Choroid plexus epithelial cell (primary cell): ENCODE results near the gene NRXN3.
A peak's percentile ranks its signal among the peaks of the same experiment; 100 is the strongest.

Experiments used
- DNase-seq: peaks from one replicate; pipeline ENCODE4 v3.0.0-alpha.2; 2010; ENCODE audit warnings: low read depth
- H3K4me3 ChIP-seq: 2 replicates; pipeline ENCODE4 v1.5.1; 2011; ENCODE audit warnings: low read depth, mild to moderate bottlenecking, control low read depth, low read length, moderate library complexity
- TF ChIP-seq, protein P1 (sequence below): conservative IDR thresholded peaks from 2 replicates; pipeline ENCODE4 v1.5.1; 2011; ENCODE audit warnings: low read depth, mild to moderate bottlenecking, control low read depth, inconsistent platforms, low read length, moderate library complexity

NRXN3 gene

DNA sequence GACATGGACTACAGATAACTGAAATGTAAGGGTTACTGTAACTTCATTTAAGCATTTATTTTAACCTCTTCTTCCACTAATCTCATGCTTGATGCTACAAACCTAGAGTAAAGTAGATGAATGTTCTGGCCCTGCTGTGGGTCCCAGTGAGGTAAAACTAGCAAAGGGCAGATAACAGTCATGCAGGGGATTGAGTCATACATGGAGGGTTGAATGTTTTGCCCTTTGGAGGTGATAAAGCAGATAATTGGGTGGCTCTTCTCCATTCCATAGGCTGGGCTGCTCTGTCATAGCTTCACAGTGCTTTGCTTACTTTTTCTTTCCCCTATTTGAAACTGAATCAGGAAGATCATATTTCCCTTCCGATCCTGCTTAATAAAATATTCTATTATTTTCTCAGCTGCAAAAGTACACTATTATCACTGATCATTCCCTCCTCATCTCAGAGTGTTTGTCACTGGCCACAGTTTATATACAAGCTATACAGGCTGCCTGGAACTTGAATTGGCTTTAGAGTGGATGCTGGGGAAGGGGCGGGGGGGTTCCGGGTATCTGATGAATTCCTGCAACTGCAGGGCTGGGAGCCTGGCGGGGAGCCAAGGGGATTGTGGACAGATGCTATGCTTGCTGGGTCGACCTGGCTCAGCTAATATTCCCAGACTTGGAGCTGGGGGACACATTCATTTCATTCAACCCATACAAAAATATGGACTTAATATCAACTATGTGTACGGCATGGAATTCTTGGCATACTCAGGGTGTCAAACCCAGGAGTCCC, 235.1 kb downstream of the NRXN3 start:
- DNase-seq = peak; percentile 17
- no peak overlapping the region for H3K4me3 ChIP-seq
- TF ChIP-seq, protein P1, sequence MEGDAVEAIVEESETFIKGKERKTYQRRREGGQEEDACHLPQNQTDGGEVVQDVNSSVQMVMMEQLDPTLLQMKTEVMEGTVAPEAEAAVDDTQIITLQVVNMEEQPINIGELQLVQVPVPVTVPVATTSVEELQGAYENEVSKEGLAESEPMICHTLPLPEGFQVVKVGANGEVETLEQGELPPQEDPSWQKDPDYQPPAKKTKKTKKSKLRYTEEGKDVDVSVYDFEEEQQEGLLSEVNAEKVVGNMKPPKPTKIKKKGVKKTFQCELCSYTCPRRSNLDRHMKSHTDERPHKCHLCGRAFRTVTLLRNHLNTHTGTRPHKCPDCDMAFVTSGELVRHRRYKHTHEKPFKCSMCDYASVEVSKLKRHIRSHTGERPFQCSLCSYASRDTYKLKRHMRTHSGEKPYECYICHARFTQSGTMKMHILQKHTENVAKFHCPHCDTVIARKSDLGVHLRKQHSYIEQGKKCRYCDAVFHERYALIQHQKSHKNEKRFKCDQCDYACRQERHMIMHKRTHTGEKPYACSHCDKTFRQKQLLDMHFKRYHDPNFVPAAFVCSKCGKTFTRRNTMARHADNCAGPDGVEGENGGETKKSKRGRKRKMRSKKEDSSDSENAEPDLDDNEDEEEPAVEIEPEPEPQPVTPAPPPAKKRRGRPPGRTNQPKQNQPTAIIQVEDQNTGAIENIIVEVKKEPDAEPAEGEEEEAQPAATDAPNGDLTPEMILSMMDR = no peak

DNA sequence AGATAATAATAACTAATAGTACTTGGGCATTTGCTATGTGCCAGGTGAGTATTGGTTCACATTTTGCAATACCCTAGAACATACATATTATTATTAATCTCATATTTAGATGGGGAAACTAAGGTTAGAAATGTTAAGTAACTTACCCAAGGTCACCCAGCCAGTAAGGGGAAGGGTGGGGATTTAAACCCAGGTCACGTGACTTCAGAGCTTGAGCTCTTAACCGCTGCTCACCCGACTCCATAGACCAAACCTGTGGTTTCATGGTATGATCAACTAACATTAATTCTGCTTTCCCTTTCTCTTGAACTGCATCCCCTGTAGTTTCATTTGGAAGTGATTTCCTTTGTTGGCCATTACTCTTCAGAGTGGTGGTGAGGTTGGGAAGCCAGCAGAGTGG, 242.3 kb downstream of the NRXN3 start:
- no peak for DNase-seq
- TF ChIP-seq, protein P1 = no peak
- no peak overlapping the region for H3K4me3 ChIP-seq

DNA sequence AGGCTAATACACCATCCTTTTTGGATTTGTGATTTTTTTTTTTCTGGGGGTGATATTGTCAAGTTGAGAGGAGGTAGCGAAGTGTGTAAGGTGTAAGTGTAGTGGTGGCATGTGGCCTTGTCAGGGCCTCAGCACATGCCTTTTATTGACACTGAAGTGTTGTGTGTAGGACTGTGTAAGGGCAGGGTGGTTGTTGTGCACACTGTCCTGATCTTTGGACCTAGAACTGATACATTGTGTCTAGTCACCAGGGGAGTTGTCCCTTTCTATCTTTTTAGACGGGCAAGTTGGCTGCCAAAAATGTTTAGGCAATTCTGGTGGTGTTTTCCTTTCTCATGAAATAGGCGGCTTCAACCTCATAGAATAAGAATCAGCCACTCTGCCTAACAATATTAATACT, 244.0 kb downstream of the NRXN3 start:
- TF ChIP-seq, protein P1 = no peak
- no peak for DNase-seq
- H3K4me3 ChIP-seq = no peak overlapping the region

DNA sequence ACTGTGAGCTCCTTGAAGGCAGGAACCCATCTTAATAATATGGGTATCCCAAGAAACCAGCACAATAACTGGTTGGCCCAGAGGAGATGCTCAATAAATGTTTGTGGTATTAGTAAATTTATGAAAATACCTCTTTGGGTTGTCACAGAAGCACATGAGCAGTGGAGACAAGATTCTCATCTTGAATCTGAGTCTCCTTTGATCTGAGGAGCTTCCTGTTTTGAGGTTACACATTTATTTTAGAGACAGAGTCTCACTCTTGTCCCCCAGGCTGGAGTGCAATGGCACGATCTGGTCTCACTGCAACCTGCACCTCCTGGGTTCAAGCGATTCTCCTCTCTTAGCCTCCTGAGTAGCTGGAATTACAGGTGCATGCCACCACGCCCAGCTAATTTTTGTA, 247.4 kb downstream of the NRXN3 start:
- TF ChIP-seq, protein P1 = no peak
- no peak overlapping the region for H3K4me3 ChIP-seq
- no peak for DNase-seq

GRCh38 chr14:78424311-78424710, 254.1 kb downstream of the NRXN3 start:
- DNase-seq = no peak
- TF ChIP-seq, protein P1 = no peak
- no peak overlapping the region for H3K4me3 ChIP-seq

- no peak overlapping the region for H3K4me3 ChIP-seq
- TF ChIP-seq, protein P1 = no peak
- no peak for DNase-seq
Observed at GRCh38 chr14:78425330-78425729, 255.2 kb downstream of the NRXN3 start.

DNA sequence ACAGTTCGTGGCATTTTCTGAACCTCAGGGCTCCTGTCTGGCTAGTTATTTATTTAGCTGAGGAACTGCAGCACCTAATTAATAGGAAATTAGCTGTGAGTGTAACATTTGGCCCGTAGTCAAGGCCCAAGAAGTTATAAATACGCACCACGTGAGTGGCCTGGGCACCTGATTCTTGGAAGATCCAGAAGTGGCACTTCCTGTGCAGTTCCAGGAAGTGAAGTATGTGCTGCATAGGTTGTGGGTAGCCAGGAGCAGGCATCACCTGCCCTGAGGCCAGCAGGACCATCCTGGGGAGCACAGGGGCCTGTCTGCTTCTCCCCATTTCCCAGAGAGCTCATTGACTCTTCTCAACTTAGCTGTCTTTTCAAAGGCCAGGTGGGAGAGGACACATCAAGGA, 255.6 kb downstream of the NRXN3 start:
- H3K4me3 ChIP-seq = no peak overlapping the region
- TF ChIP-seq, protein P1 = no peak
- no peak for DNase-seq
